ENCODE measurements around the gene ATXN7L1.

- TF ChIP-seq SRF (IDR thresholded peaks at IDR 0.05; ENCODE audit: low read depth, low read length), result no peak
- no peak for TF ChIP-seq POLR2AphosphoS5 (IDR thresholded peaks at IDR 0.05; ENCODE audit: low read depth, low read length)
- TF ChIP-seq CEBPB (IDR thresholded peaks at IDR 0.05; ENCODE audit: low read depth, low read length), result no peak
- TF ChIP-seq CTCF (IDR thresholded peaks at IDR 0.05; ENCODE audit: control extremely low read depth in 1 of 3, insufficient read depth in 1 of 3, low read depth in 1 of 3, low read length in 3 of 3), result 0 out of 4 replicates have a peak, but pooled peaks of 1 of the 3 experiments have one; percentile 9
- TF ChIP-seq SP4 (IDR thresholded peaks at IDR 0.05; ENCODE audit: low read length), result no peak
- no peak for TF ChIP-seq MAX (IDR thresholded peaks at IDR 0.05)
- TF ChIP-seq GABPA (IDR thresholded peaks at IDR 0.05; ENCODE audit: borderline replicate concordance, insufficient read depth, low read length), result no peak
- TF ChIP-seq SAP30 (IDR thresholded peaks at IDR 0.05; ENCODE audit: insufficient read depth, insufficient replicate concordance, low read length), result no peak
- no peak for TF ChIP-seq CREB1 (IDR thresholded peaks at IDR 0.05)
- no peak for TF ChIP-seq POLR2A (IDR thresholded peaks at IDR 0.05; ENCODE audit: control extremely low read depth in 1 of 2, low read depth in 2 of 2, low read length in 2 of 2)
- TF ChIP-seq SP1 (IDR thresholded peaks at IDR 0.05; ENCODE audit: low read depth, low read length), result no peak
Observed at GRCh38 chr7:105760551-105761447, 115.6 kb downstream of the ATXN7L1 start.

All from H1 (cell line).